Tibial nerve (tissue), 4 donors: ENCODE results near the gene IL21R. TPM values are rescaled to one million over a fixed set of nuclear protein-coding genes. Genes with fewer than 3 reads are reported as not detected.

Source experiments
- DNase-seq, 2 donors: peaks; one replicate each; pipeline ENCODE4 v3.0.0-alpha.2; 2019; ENCODE audit warnings: low spot score in 2 of 2
- H3K27ac ChIP-seq, 4 donors: fragments of 200-600 bp; sonication (generic) in 3 of 4; one replicate each; pipeline ENCODE4 v1.5.1; 2017 to 2019; ENCODE audit warnings: mild to moderate bottlenecking in 1 of 4
- H3K27me3 ChIP-seq, 2 donors: fragments of 200-600 bp; sonication (generic) in 1 of 2; one replicate each; pipeline versions ENCODE4 v1.5.1 to v1.6.0; 2017 to 2019
- H3K36me3 ChIP-seq, 3 donors: fragments of 200-600 bp; sonication (generic); one replicate each; pipeline ENCODE4 v1.5.1; 2018 to 2019
- H3K4me1 ChIP-seq, 4 donors: fragments of 200-600 bp; sonication (generic) in 3 of 4; one replicate each; pipeline ENCODE4 v1.5.1; 2017 to 2019
- H3K4me3 ChIP-seq, 4 donors: fragments of 200-600 bp; sonication (generic) in 3 of 4; one replicate each; pipeline ENCODE4 v1.5.1; 2017 to 2019; ENCODE audit warnings: mild to moderate bottlenecking in 1 of 4, moderate library complexity in 1 of 4
- H3K9me3 ChIP-seq, 4 donors: fragments of 200-600 bp; sonication (generic) in 3 of 4; one replicate each; pipeline ENCODE4 v1.5.1; 2017 to 2019
- CTCF ChIP-seq, 5 experiments: fragments of 200-600 bp in 3 of 5; fragments of 450-650 bp in 2 of 5; sonication (generic) in 3 of 5; IDR thresholded peaks; one replicate each; pipeline ENCODE4 v1.5.1; 2016 to 2019; ENCODE audit warnings: antibody characterized with exemption in 5 of 5, mild to moderate bottlenecking in 3 of 5, moderate library complexity in 2 of 5
- EP300 ChIP-seq, 2 donors: sonication (generic); formaldehyde crosslinking; IDR thresholded peaks; one replicate each; pipeline ENCODE4 v1.6.1; 2017; ENCODE audit warnings: antibody characterized with exemption in 2 of 2, mild to moderate bottlenecking in 1 of 2
- POLR2A ChIP-seq, 2 donors: fragments of 450-650 bp; IDR thresholded peaks; one replicate each; pipeline ENCODE4 v1.6.1; 2017; ENCODE audit warnings: antibody characterized with exemption in 2 of 2, mild to moderate bottlenecking in 2 of 2, moderate library complexity in 2 of 2
- WGBS, 2 donors: methylation state at CpG; one replicate each; pipeline ENCODE4 v1.1.5; 2018; 5-methylcytosine and 5-hydroxymethylcytosine counted together
- total RNA-seq, 4 donors: library from RNA; depleted of rRNA; stranded (reverse); fragments of >200 nt; gene quantifications; one replicate each; pipeline ENCODE4 v1.1.0, GENCODE V29; 2016

IL21R gene
- total RNA-seq, 4 donors from 2014 or later, result 0.21 to 1.2 TPM; not detected in 2

- TF ChIP-seq CTCF (IDR thresholded peaks at IDR 0.05) (no peak), POLR2A (IDR thresholded peaks at IDR 0.05) (no peak), EP300 (IDR thresholded peaks at IDR 0.05) (no peak)
- Histone ChIP-seq H3K36me3 (peaks cover 0 to 100% (median 22%) of the 10 kb centered on the region in 3 donors), H3K4me3 (no peak overlapping the region), H3K27me3 (no peaks in the 10 kb centered on the region), H3K27ac (no peak overlapping the region), H3K4me1 (peaks cover 0 to 33% (median 0%) of the 10 kb centered on the region in 4 donors), H3K9me3 (no peaks in the 10 kb centered on the region)
- DNase-seq, result no peak
- WGBS, 2 donors, result 82 to 92% methylated on average over 9 of the region's 9 CpGs
Observed at GRCh38 chr16:27499659-27500055, 97.7 kb downstream of the IL21R start.

DNA sequence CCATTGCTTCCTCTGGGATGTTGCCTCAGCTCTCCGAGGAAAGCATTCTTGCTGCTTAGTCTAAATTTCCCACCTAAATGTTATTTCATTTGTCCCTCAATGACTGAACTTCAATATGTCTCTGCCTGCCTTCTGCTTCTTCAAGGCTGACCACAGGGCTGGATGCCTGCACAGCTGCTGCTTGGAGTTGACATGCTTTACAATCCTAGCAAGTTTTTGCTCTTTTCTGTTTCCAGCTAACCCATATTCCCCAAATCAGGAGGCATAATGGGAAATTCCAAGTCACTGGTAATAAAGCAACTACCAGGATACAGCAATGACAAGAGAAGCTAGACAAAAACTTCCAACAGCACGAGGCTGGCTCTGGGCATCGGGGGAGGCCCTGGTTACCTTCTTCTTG lies 98.8 kb downstream of the IL21R start:
- Histone ChIP-seq H3K4me3 (no peak overlapping the region), H3K27me3 (no peaks in the 10 kb centered on the region), H3K36me3 (peaks cover 0 to 100% (median 17%) of the 10 kb centered on the region in 3 donors), H3K27ac (no peak overlapping the region), H3K4me1 (peaks cover 0 to 21% (median 0%) of the 10 kb centered on the region in 4 donors), H3K9me3 (no peaks in the 10 kb centered on the region)
- DNase-seq, result no peak
- 94 to 98% methylated on average over 3 of the region's 3 CpGs for WGBS, 2 donors
- TF ChIP-seq POLR2A (IDR thresholded peaks at IDR 0.05) (no peak), EP300 (IDR thresholded peaks at IDR 0.05) (no peak), CTCF (IDR thresholded peaks at IDR 0.05) (no peak)

Other genes starting within 250 kb of the IL21R start
- 1 to 10 TPM; 2.3 to 7.6 (median 4.8) TPM for gene KDM8, start 198.6 kb upstream of the IL21R start, total RNA-seq
- gene NSMCE1, start 133.4 kb upstream of the IL21R start, total RNA-seq, result 10 to 100 TPM; 27.7 to 41.4 (median 31.5) TPM
- 10 to 100 TPM; 19.2 to 43.3 (median 39.3) TPM for gene IL4R, start 88.2 kb upstream of the IL21R start, total RNA-seq
- gene GTF3C1, start 147.7 kb downstream of the IL21R start, total RNA-seq, result 10 to 100 TPM; 66.7 to 92.4 (median 69.9) TPM
- 10 to 100 TPM; 21.8 to 37.3 (median 26.7) TPM for gene KATNIP, start 148.0 kb downstream of the IL21R start, total RNA-seq